ENCODE measurements around the gene MBNL1.

DNA sequence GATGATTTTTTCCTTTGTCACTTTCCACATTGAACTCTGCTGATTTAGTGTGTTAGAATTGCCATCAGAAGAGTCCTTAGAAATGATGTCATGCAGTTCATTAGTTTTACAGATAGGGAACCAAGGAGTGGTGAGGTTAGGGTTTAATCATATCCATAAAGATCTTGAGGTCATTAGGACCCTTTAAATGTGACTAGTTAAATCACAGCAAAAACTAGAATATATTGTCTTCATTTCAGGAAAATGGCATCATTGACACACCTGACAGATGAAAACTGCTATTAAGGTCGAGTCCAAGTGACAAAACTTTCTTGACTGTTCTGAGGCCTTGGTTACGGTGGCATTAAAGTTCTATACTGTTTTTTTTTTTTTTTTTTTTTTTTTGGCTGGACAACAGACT is 50.5 kb downstream of the MBNL1 start:
- TF ChIP-seq, protein P1, sequence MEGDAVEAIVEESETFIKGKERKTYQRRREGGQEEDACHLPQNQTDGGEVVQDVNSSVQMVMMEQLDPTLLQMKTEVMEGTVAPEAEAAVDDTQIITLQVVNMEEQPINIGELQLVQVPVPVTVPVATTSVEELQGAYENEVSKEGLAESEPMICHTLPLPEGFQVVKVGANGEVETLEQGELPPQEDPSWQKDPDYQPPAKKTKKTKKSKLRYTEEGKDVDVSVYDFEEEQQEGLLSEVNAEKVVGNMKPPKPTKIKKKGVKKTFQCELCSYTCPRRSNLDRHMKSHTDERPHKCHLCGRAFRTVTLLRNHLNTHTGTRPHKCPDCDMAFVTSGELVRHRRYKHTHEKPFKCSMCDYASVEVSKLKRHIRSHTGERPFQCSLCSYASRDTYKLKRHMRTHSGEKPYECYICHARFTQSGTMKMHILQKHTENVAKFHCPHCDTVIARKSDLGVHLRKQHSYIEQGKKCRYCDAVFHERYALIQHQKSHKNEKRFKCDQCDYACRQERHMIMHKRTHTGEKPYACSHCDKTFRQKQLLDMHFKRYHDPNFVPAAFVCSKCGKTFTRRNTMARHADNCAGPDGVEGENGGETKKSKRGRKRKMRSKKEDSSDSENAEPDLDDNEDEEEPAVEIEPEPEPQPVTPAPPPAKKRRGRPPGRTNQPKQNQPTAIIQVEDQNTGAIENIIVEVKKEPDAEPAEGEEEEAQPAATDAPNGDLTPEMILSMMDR (IDR thresholded peaks at IDR 0.05; ENCODE audit: extremely low read depth in 1 of 2, insufficient read depth in 1 of 2, low read depth in 1 of 2, low read length in 2 of 2): no peak
- TF ChIP-seq POLR2A (IDR thresholded peaks at IDR 0.05; ENCODE audit: low read depth, low read length): no peak
- TF ChIP-seq, protein P2, sequence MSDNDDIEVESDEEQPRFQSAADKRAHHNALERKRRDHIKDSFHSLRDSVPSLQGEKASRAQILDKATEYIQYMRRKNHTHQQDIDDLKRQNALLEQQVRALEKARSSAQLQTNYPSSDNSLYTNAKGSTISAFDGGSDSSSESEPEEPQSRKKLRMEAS (IDR thresholded peaks at IDR 0.05; ENCODE audit: insufficient read depth, insufficient read length): no peak
- no peak for TF ChIP-seq EZH2 (IDR thresholded peaks at IDR 0.05; ENCODE audit: borderline replicate concordance, low read depth, low read length, severe bottlenecking)
- no peak for TF ChIP-seq MYC (IDR thresholded peaks at IDR 0.05; ENCODE audit: low read depth, low read length)
- TF ChIP-seq POLR2AphosphoS5 (IDR thresholded peaks at IDR 0.05; ENCODE audit: insufficient read depth, low read depth, low read length): no peak
- no peak for TF ChIP-seq GATA2 (IDR thresholded peaks at IDR 0.05; ENCODE audit: insufficient read depth, insufficient read length, low read depth, low read length)
- no peak for TF ChIP-seq FOS (IDR thresholded peaks at IDR 0.05; ENCODE audit: borderline replicate concordance, insufficient read depth, low read length)
